ENCODE measurements around the gene POLR2C.

DNA sequence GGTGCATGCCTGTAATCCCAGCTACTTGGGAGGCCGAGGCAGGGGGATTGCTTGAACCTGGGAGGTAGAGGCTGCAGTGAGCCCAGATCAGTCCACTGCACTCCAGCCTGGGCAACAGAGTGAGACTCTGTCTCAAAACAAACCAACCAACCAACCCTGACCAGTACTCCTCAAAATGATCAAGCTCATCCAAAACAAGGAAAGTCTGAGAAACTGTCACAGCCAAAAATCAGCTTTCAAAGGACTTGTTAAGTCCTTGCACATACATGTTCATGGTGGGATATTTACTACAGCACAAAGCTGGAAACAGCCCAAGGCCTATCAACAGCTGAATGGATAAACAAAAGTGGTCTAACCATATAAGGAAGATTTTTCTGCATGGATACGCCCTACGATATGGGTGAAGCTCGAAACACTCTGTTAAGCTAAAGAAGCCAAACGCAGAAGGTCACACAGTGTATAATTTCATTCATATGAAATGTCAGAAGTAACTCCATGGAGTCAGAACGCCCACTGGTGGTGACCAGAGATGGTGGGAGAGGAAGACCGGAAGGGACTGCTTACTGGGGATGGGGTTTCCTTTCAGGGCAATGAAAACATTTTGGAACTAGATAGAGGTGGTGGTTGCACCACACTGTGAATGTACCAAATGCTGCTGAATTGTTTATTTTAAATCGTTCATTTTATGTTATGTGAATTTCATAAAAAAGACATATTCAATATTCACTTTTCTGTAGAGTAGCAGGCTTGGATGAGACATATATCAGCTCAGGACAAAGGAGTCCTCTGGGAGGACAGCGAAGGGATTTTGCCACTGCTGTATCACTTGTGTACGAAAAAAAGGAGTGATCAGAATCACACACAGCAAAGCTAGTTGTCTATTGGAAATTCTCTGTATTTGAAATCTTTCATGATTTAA is 40.2 kb upstream of the POLR2C start:
- TF ChIP-seq POLR2A (IDR thresholded peaks at IDR 0.05), result no peak
- TF ChIP-seq, protein P1, sequence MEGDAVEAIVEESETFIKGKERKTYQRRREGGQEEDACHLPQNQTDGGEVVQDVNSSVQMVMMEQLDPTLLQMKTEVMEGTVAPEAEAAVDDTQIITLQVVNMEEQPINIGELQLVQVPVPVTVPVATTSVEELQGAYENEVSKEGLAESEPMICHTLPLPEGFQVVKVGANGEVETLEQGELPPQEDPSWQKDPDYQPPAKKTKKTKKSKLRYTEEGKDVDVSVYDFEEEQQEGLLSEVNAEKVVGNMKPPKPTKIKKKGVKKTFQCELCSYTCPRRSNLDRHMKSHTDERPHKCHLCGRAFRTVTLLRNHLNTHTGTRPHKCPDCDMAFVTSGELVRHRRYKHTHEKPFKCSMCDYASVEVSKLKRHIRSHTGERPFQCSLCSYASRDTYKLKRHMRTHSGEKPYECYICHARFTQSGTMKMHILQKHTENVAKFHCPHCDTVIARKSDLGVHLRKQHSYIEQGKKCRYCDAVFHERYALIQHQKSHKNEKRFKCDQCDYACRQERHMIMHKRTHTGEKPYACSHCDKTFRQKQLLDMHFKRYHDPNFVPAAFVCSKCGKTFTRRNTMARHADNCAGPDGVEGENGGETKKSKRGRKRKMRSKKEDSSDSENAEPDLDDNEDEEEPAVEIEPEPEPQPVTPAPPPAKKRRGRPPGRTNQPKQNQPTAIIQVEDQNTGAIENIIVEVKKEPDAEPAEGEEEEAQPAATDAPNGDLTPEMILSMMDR (IDR thresholded peaks at IDR 0.05), result no peak

All from lower leg skin (tissue), 3 donors.